Measurements from ENCODE around the gene ATP6V1B1. TPM values are rescaled to one million over a fixed set of nuclear protein-coding genes. Genes with fewer than 3 reads are reported as not detected.

The ATP6V1B1 gene
- total and polyA plus RNA-seq, 9 of the 15 experiments (the other 6 are each of a cell fraction or from before 2014, with no cell fraction given) = not detected

- no peak for FAIRE-seq
- Histone ChIP-seq H3K9ac (ENCODE audit: insufficient read depth in 1 of 2, low read depth in 2 of 2, low read length in 2 of 2) (no peak overlapping the region), H3K4me3 (no peak overlapping the region), H4K20me1 (replicated peaks; ENCODE audit: control insufficient read depth, insufficient read depth, low read length) (no peaks in the 10 kb centered on the region; the same call in none of the 2 replicates), H3K27ac (ENCODE audit: extremely low read depth, low read depth, low read length) (no peak overlapping the region), H3K4me1 (replicated peaks in 1 of 2; ENCODE audit: control insufficient read depth in 2 of 2, insufficient read depth in 2 of 2, low read length in 2 of 2) (peaks cover 0 to 11% of the 10 kb centered on the region in 2 experiments; a peak in 3 of 5 replicates), H3K9me3 (replicated peaks; ENCODE audit: control insufficient read depth, insufficient read depth, low read depth, low read length) (no peaks in the 10 kb centered on the region), H3K9me1 (ENCODE audit: control insufficient read depth, insufficient read depth, low read length) (no peaks in the 10 kb centered on the region), H3K79me2 (ENCODE audit: control insufficient read depth, insufficient read depth, low read length) (no peaks in the 10 kb centered on the region), H3K27me3 (ENCODE audit: control insufficient read depth in 2 of 2, insufficient read depth in 2 of 2, low read length in 2 of 2) (peaks cover 10 to 68% of the 10 kb centered on the region in 2 experiments), H2AFZ (ENCODE audit: low read depth, low read length) (no peak overlapping the region), H3K36me3 (ENCODE audit: control insufficient read depth, insufficient read depth, low read length) (no peaks in the 10 kb centered on the region), H3K4me2 (ENCODE audit: insufficient read depth, low read length) (no peak overlapping the region)
- 11% methylated on average over 17 of the region's 17 CpGs for WGBS (ENCODE audit: insufficient coverage, low coverage, missing lambda C conversion rate)
- in situ Hi-C loops (cut with MboI) = no loop called here
- peak; percentile 50 for ATAC-seq
- peak in 2 of 4 experiments; percentile 32 to 42 for DNase-seq (ENCODE audit: extremely low read depth in 1 of 4, low spot score in 3 of 4)
- ChIA-PET POLR2A (interaction anchor here (0.6 to 1.4 kb wide), 2 partner anchors 9 to 224 kb away, joined by 3 to 5 read pairs; no protein-coding TSS in a partner anchor), CTCF (ENCODE audit: low intra/inter-chr PET ratio) (no interaction called here)
- BruUV-seq (replicated peaks) = no TSS peak
- TF ChIP-seq CTCF (IDR thresholded peaks at IDR 0.05 in 2 of 3, conservative IDR thresholded peaks at IDR 0.05 in 1 of 3; ENCODE audit: insufficient read depth in 2 of 3, low read depth in 1 of 3, low read length in 3 of 3) (peak; percentile 20 to 45 (median 37); a peak in 3 of 6 replicates), FOXJ2 (tag; IDR thresholded peaks at IDR 0.05) (no peak), NFE2 (IDR thresholded peaks at IDR 0.05; ENCODE audit: low read depth) (no peak)
- TF ChIP-seq, protein P1, sequence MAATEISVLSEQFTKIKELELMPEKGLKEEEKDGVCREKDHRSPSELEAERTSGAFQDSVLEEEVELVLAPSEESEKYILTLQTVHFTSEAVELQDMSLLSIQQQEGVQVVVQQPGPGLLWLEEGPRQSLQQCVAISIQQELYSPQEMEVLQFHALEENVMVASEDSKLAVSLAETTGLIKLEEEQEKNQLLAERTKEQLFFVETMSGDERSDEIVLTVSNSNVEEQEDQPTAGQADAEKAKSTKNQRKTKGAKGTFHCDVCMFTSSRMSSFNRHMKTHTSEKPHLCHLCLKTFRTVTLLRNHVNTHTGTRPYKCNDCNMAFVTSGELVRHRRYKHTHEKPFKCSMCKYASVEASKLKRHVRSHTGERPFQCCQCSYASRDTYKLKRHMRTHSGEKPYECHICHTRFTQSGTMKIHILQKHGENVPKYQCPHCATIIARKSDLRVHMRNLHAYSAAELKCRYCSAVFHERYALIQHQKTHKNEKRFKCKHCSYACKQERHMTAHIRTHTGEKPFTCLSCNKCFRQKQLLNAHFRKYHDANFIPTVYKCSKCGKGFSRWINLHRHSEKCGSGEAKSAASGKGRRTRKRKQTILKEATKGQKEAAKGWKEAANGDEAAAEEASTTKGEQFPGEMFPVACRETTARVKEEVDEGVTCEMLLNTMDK (IDR thresholded peaks at IDR 0.05; ENCODE audit: borderline replicate concordance, insufficient read depth, low read depth, low read length, poor library complexity, severe bottlenecking) = peak; percentile 65
- TF ChIP-seq, protein P2, sequence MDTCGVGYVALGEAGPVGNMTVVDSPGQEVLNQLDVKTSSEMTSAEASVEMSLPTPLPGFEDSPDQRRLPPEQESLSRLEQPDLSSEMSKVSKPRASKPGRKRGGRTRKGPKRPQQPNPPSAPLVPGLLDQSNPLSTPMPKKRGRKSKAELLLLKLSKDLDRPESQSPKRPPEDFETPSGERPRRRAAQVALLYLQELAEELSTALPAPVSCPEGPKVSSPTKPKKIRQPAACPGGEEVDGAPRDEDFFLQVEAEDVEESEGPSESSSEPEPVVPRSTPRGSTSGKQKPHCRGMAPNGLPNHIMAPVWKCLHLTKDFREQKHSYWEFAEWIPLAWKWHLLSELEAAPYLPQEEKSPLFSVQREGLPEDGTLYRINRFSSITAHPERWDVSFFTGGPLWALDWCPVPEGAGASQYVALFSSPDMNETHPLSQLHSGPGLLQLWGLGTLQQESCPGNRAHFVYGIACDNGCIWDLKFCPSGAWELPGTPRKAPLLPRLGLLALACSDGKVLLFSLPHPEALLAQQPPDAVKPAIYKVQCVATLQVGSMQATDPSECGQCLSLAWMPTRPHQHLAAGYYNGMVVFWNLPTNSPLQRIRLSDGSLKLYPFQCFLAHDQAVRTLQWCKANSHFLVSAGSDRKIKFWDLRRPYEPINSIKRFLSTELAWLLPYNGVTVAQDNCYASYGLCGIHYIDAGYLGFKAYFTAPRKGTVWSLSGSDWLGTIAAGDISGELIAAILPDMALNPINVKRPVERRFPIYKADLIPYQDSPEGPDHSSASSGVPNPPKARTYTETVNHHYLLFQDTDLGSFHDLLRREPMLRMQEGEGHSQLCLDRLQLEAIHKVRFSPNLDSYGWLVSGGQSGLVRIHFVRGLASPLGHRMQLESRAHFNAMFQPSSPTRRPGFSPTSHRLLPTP (IDR thresholded peaks at IDR 0.05; ENCODE audit: borderline replicate concordance, extremely low read depth, insufficient read length) = no peak
- intact Hi-C loops (cut with micrococcal nuclease) = no loop called here
Measured at GRCh38 chr2:70959851-70960832, 24.4 kb downstream of the ATP6V1B1 start.
